GM12874 (cell line): ENCODE data around the gene TMEM132A.

Source experiments
- CTCF ChIP-seq: IDR thresholded peaks from 2 replicates; pipeline ENCODE4 v1.5.1; 2011; ENCODE audit warnings: low read depth, mild to moderate bottlenecking, control low read depth, low read length, moderate library complexity; ENCODE audit not compliant: insufficient read depth

TMEM132A gene

GRCh38 chr11:60985991-60986915, 62.0 kb downstream of the TMEM132A start:
- no peak for TF ChIP-seq CTCF
